Upper lobe of right lung (tissue), 1 donor: ENCODE measurements around the gene STAT5B. TPM values are rescaled to one million over a fixed set of nuclear protein-coding genes. Genes with fewer than 3 reads are reported as not detected.

Experiments
- ATAC-seq: fragments of 200-7000 bp; cut with Tn5 transposase; one replicate; pipeline ENCODE4 v1.9.1; 2020; ENCODE audit warnings: mild to moderate bottlenecking, moderate library complexity
- DNase-seq: peaks from one replicate; pipeline ENCODE4 v3.0.0-alpha.2; 2020
- H3K27ac ChIP-seq: fragments of 200-600 bp; one replicate; pipeline ENCODE4 v1.8.0; 2022
- H3K27me3 ChIP-seq: fragments of 200-600 bp; one replicate; pipeline ENCODE4 v1.8.0; 2022; ENCODE audit warnings: mild to moderate bottlenecking
- H3K36me3 ChIP-seq: fragments of 200-600 bp; one replicate; pipeline ENCODE4 v1.8.0; 2022
- H3K4me1 ChIP-seq: fragments of 200-600 bp; one replicate; pipeline ENCODE4 v1.8.0; 2022
- H3K4me3 ChIP-seq: fragments of 200-600 bp; one replicate; pipeline ENCODE4 v1.8.0; 2022; ENCODE audit warnings: mild to moderate bottlenecking
- H3K9me3 ChIP-seq: fragments of 200-600 bp; one replicate; pipeline ENCODE4 v1.8.0; 2022
- intact Hi-C: fragments of 100-400 bp; cut with DNase I; formaldehyde crosslinking; loops from one replicate; pipeline ENCODE4 v1.11.0; 2022
- total RNA-seq: library from RNA; stranded (reverse); fragmentation: NEBNext Ultra II Directional; extraction: Animal tissue kit (Norgen Biotek cat#: 25700); gene quantifications from one replicate; pipeline ENCODE4 v1.2.1, GENCODE V29; 2021
- TF ChIP-seq, protein P1 (sequence below): fragments of 200-600 bp; IDR thresholded peaks from one replicate; pipeline ENCODE4 v1.8.0; 2022; ENCODE audit warnings: antibody characterized with exemption
- donor health status: DM: no; HTN: yes; CAD: no; lungs with severe emphysema.

STAT5B gene
- total RNA-seq, 1 donor from 2014 or later: 71.0 TPM

GRCh38 chr17:42273474-42274252 lies 2.5 kb downstream of the STAT5B start:
- Histone ChIP-seq H3K27ac (no peak overlapping the region), H3K36me3 (no peaks in the 10 kb centered on the region), H3K4me1 (peaks cover 40% of the 10 kb centered on the region), H3K4me3 (no peak overlapping the region), H3K9me3 (no peaks in the 10 kb centered on the region), H3K27me3 (no peaks in the 10 kb centered on the region)
- no peak for ATAC-seq
- DNase-seq: no peak
- TF ChIP-seq, protein P1, sequence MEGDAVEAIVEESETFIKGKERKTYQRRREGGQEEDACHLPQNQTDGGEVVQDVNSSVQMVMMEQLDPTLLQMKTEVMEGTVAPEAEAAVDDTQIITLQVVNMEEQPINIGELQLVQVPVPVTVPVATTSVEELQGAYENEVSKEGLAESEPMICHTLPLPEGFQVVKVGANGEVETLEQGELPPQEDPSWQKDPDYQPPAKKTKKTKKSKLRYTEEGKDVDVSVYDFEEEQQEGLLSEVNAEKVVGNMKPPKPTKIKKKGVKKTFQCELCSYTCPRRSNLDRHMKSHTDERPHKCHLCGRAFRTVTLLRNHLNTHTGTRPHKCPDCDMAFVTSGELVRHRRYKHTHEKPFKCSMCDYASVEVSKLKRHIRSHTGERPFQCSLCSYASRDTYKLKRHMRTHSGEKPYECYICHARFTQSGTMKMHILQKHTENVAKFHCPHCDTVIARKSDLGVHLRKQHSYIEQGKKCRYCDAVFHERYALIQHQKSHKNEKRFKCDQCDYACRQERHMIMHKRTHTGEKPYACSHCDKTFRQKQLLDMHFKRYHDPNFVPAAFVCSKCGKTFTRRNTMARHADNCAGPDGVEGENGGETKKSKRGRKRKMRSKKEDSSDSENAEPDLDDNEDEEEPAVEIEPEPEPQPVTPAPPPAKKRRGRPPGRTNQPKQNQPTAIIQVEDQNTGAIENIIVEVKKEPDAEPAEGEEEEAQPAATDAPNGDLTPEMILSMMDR: no peak
- intact Hi-C loops: no loop called here

GRCh38 chr17:42272162-42272907 lies 3.9 kb downstream of the STAT5B start:
- Histone ChIP-seq H3K27me3 (no peaks in the 10 kb centered on the region), H3K27ac (no peak overlapping the region), H3K4me3 (no peak overlapping the region), H3K4me1 (peaks cover 39% of the 10 kb centered on the region), H3K9me3 (no peaks in the 10 kb centered on the region), H3K36me3 (no peaks in the 10 kb centered on the region)
- DNase-seq: no peak
- no peak for ATAC-seq
- intact Hi-C loops: no loop called here
- TF ChIP-seq, protein P1: no peak

- DNase-seq: no peak
- no peak overlapping the region for H3K4me3 ChIP-seq
- peaks cover 38% of the 10 kb centered on the region for H3K4me1 ChIP-seq
- ATAC-seq: no peak
- no peaks in the 10 kb centered on the region for H3K9me3 ChIP-seq
- no peaks in the 10 kb centered on the region for H3K27me3 ChIP-seq
- intact Hi-C loops: no loop called here
- no peaks in the 10 kb centered on the region for H3K36me3 ChIP-seq
- TF ChIP-seq, protein P1: no peak
- H3K27ac ChIP-seq: no peak overlapping the region
Observed at GRCh38 chr17:42271779-42272035, 4.5 kb downstream of the STAT5B start.

DNA sequence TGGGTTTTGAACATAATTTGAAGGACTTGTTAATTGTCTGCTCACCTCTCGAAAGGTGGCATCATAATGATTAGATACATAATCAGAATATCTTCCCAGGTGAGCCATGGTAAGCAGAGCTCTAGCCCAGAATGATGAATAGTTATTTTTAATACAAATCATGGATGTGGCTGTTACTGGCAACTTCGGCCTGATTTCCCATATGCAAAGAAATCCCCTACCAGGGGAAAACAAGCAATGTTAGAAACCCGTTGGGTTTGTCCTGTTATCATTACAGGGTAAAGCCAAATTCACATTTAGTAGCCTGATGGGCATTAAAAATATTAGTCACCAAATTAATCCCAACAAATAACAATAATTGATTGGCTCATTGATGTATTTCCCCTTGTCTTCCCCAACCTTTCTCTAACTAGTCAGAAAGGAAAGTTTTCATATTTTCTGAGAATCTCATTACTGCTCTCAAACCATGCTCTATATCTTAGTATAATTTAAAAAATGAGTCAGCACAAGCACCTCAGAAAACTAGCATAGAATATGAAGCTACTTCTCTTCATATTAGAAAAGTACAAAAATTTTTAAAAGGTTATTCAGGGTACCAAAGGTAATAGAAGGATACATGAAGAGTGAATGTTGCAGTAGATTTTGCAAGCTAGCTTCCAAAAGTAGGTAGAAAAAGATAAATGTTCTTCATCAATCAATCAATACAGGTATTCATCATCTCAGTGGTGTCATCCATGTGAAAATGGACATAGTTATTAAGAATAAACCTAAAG lies 5.0 kb downstream of the STAT5B start:
- no peaks in the 10 kb centered on the region for H3K36me3 ChIP-seq
- TF ChIP-seq, protein P1: no peak
- H3K9me3 ChIP-seq: no peaks in the 10 kb centered on the region
- H3K4me1 ChIP-seq: peaks cover 39% of the 10 kb centered on the region
- intact Hi-C loops: no loop called here
- no peak overlapping the region for H3K4me3 ChIP-seq
- DNase-seq: no peak
- H3K27me3 ChIP-seq: no peaks in the 10 kb centered on the region
- no peak for ATAC-seq
- no peak overlapping the region for H3K27ac ChIP-seq

GRCh38 chr17:42270596-42270995 lies 5.6 kb downstream of the STAT5B start:
- H3K27ac ChIP-seq: no peak overlapping the region
- no peaks in the 10 kb centered on the region for H3K9me3 ChIP-seq
- TF ChIP-seq, protein P1: no peak
- DNase-seq (no peak), ATAC-seq (no peak)
- no peak overlapping the region for H3K4me3 ChIP-seq
- H3K36me3 ChIP-seq: no peaks in the 10 kb centered on the region
- no peaks in the 10 kb centered on the region for H3K27me3 ChIP-seq
- peaks cover 39% of the 10 kb centered on the region for H3K4me1 ChIP-seq
- intact Hi-C loops: no loop called here
